ENCODE data around the gene NFIX.

NFIX gene

GRCh38 chr19:13095934-13096927, 101.0 kb downstream of the NFIX start:
- no peak for FAIRE-seq

DNA sequence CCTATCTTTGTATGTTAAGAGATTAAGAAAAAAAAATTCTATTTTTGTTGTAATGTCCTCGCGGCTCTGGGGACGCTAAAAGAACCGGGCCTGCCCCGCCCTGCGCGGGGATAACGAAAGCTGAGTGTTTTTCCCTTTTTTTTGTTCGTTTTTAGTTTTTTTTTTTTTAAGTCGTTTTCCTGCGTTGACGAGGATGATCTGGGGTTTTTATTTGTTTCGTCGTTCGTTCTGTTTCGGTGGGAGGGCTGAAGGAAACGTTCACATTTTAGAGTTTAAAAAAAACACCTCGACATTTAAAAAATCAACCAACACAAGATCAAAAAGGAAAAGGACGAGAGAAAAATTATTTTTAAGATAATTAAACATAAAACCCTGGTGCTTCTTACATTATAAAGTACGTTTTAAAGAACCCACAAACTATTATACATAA, 101.8 kb downstream of the NFIX start:
- no peak for FAIRE-seq

DNA sequence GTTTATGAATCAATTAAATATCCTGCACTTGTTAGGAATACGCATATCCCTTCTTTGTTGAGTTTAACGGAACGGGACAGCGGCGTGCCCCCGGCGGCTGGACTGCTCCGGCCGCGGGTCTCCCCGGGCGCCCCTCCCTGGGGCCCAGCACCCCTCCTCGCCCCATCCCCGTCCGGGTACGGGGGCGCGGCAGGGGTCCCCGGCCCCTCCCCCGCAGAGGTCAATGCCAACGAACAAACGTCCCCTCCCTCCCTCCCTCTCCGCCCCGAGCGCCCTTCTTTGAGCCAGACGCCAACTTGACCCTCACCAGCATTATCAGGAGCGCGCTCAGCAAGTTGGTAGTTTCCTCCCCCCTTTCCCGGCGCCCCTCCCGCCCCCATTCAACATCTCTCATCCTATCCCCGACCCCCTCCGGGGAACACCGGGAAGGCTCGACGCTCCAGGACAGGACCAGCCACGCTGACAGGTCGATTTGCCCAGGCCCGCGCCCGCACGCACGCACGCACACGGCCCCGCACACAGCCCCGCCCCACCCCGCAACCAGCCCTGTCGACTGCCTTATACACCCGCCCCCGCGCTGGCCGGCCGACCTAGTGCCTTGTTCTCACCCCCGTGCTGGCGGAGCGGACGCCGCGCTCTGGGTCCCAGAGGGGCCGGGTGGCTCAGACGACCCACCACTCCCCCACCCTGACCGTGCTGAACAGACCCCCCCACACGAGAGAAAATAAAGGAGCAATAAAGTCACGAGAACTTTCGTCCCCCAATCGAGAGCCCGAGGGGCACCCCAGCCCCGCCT, 102.4 kb downstream of the NFIX start:
- no peak for FAIRE-seq

DNA sequence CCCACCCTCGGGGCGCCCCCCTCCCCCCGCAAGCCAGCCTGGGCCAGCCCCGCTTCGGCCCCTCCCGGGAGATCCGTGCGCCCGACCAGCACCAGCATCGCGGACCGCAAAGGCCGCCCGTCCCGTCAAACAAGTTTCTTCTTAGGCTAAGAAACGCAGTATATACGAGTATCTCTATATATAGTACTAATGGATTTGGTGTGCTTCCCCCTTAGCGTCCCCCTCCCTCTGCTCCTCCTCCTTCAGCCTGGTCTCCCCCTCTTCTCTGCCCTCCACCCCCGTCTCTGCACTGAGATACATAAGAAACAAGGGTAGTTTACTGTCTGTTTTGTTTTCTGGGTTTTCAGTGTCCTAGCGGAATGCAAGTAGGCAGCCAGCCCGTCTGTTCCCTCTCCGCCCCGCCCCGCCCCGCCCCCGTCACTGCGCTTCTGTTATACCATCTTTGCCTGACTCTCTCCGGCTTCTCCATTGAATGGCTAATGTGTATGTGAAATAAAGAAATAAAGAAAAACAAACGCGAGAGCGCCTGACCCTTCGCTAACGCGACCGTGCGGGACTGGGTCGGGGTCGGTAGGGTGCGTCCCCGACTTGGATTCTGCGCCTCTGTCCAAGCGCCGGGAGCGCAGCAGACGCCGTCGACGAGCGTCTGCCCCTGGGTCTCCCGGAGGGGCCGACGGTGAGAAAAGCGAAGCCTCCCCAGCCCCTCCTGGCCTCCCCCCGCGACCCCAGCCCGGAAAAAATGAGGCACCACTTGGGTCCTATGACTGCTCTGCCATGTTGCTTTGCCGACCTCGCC, 103.2 kb downstream of the NFIX start:
- FAIRE-seq = no peak

DNA sequence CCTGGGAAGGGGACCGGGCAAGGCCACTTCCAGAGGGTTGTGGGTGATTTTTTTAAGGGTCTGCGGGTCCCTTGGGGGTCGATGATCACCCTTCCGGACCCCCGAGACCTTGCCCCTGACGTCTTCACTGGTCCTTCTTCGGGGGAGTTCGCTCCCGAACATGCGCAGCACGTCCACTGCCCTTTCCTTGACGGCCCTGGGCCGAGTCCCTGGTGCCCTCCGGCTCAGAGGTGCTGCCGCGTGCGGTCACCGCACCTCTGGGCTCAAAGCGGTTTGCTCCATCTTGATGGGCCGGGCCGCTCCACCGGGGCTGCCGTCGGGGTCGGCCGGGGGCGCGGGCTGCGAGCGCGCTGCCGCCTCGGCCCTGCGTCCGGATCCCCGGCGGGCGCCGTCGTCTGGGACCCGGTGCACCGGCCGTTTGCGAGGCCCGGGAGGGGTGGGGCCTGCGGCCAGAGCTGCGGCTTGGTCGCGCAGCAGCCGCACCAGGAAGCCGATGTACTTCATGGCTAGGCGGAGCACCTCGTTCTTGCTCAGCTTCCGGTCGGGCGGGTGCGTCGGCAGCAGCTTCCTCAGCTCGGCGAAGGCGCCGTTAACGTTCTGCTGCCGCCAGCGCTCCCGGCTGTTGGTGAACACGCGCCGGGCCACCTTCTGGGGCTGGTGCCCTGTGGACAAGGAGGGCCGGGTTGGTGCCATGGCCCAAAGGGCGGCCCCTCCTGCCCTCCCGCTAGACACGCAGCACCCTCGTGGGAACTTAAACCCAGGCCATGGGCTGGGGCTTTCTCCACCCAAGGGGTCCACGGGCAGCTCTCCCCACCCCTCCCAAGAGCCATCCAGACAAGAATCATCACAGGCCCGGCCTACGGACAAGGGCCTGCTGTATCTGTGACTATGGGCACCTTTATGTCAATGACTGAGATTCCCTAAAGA, 104.1 kb downstream of the NFIX start:
- no peak for FAIRE-seq

- FAIRE-seq = no peak
These were observed 104.8 kb downstream of the NFIX start for GRCh38 chr19:13100031-13100588.

- FAIRE-seq = no peak
These were observed 105.7 kb downstream of the NFIX start for GRCh38 chr19:13100841-13101589.

DNA sequence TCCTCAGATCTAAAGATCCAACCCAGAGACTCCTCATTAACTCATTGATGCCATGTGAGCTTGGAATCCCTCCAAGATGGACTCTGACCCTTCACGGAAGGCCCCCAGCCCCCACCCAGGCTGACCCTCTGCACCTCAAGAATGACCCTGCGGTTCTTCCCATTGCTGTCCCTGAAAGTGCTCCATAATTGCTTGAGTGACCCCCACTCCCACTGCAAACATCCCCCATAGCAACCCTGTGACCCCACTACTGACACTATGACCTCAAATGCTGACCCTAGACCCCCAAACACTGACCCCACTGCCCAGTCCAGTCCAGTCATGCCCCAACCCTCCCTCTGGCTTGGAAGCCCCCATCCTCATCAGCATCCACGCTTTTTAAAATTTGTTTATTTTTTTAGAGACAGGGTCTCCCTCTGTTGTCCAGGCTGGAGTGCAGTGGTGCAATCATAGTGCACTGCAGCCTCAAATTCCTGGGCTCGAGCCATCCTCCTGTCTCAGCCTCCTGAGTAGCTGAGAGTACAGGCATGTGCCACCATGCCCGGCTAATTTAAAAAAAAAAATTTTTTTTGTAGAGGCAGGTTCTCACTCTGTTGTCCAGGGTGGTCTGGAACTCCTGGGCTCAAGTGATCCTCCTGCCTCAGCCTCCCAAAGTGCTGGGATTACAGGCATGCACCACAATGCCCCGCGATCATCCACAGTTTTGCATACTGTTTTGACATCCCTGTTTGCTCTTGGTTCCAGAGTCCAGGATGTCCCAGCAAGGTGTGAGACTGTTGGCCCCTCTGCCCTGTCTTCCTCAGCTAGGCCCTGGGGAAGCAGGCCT, 106.5 kb downstream of the NFIX start:
- FAIRE-seq = no peak

DNA sequence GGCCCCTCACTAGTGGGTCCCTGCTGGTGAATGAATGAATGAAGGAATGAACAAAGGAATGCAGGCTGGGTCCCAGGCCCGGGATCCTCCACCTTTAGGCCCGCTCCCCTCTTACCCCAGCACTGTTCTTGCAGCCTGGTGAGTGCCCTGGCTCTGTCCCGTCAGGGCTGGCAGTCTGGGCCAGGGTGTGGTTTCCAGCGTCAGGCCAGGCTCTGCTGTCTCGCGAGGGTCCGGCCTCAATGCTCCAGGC, 107.1 kb downstream of the NFIX start:
- no peak for FAIRE-seq

DNA sequence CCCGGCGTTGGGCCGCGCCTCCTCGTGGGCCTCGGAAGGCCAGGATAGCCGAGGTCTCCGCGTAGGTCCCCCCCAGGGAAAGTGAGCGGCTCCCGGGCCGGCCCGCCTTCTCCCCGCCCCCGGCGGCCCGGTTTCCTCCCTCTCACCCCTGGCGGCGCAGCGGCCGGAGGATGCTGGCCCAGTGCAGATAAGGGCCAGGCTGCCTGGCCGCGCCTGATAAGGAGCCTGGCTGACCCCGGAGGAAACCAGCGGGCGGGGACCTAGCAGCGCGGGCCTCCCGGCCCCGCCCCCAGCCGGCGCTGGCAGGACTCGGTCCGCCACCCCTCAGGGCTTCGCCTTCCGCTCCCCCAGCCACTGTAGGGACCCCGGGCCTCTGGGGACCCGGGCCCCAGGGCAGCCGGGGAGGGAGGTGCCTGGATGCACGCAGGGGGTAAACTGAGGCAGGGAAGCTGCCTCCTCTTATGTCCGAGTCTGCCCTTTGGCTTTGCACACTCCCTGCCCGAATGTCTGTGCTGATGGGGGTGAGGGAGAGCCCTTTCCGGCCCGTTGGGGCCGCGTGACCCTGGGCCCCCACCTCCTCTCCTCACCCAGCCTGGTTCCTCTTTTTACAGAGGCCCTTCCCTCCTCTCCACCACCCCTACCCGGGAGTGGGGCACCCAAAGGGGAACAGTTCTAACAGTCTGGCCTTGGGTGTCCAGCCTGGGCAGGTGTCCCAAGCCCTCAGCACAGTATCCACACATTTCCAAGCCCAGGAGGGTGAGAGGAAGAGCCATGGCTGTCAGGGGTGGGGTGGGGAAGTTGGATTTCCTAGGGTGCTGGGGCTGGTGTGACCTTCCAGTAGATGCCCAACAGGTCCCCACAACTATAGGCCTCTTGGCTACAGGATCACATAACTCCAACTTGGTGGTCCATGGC, 107.6 kb downstream of the NFIX start, which contains the start of gene LYL1:
TSS of gene LYL1 (minus strand) at position 193 of the 915 bp plus-strand sequence. CDS start 1,687 bp downstream, outside the sequence.
- FAIRE-seq = no peak

GRCh38 chr19:13103581-13104359, 108.5 kb downstream of the NFIX start:
- no peak for FAIRE-seq

DNA sequence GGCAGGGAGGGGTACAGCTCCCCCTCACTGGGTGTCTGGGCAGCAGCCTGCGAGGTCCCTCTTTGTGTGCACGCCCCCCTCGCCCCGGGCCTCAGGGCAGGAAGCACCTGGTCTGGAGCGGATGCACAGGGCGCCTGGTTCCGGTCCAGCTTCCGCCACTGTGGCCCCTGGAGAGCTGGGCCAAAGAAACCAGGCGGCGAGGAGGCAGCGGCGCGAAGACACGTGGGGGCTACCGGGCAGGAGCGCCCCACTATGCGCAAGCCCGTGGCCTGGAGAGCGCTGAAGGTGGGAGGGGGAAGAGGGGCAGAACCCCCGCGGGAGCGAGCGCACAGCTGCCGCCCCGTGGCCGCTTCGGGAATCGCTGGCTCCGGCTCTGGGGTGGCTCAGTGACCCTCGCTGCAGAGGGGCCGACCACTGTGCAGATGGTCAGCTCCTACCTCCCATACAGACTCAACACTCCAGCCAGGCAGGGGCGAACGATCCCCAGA, 109.1 kb downstream of the NFIX start:
- FAIRE-seq = no peak

GRCh38 chr19:13104848-13105711, 109.8 kb downstream of the NFIX start:
- no peak for FAIRE-seq

DNA sequence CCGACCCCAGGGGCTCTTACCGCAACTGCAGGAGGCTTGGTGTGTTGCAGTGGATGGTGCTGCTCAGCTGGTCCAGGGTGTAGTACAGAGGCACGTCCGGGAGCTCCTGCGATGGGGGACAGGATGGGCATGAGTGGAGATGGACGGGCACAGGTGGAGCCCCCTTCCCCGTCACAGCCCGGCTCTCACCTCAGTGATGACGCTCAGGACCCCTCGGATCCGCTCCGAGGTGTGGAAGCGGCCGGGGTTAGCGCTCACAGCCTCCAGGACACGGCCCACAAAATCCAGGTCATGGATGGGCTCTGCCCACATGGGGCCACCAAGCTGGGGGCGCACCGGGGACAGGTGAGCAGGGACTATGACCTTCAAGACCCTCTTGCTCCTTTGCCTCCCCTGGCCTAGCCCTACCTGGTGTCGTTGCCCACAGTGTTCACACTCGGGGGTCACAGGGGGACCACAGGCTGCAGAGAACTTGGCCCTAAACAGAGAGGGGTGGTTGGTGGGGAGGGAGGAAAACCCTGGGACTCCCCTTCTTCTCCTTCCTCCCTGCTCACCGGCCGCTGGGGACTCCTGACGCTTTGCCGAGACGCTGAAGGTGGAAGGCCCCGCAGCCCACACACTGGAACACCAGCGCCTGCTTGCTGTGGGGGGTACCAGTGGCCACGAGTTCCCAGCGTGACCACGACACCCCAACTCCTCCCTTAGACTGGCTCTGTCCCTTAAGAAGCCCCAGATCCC, 114.3 kb downstream of the NFIX start:
- FAIRE-seq = no peak

DNA sequence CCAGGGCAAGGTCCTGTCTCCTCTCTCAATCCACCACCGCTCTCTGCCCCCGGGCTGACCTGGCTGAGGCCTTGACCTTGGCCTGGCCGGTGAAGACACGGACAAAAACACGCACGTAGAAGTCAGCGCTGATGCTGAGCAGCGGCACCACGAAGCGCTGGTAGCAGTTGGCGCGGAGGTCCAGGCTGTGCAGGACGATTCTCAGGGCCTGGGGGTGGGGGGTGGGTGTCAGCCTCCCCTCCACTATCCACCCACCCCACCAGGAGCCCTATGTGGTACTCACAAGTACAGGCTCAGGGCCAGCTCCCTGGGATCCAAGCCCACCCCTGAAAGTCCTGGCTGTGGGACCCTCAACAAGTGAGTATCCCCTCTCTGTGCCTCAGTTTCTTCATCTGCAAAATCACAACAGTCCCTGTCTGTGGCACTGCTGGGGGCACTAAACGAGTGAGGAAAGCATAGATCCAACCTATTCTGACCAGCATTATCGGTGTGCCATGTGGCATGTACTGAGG, 114.9 kb downstream of the NFIX start:
- FAIRE-seq = no peak

GRCh38 chr19:13112555-13112954, 117.3 kb downstream of the NFIX start:
- no peak for FAIRE-seq
